Stimulated activated CD8-positive, alpha-beta memory T cell treated with anti-CD3 and anti-CD28 coated beads, Interleukin-12 subunit alpha, Interleukin-12 subunit beta, amount 100 ng/mL, for 1 hour (primary cell): Measurements from ENCODE around the gene ANXA10.
"Not testable (repeated sequence)": the region's sequence is repeated elsewhere in the genome, so short reads cannot be mapped to it uniquely, and the experiment has no call there.

Source experiments
- DNase-seq: peaks from one replicate; pipeline ENCODE4 v3.0.0-alpha.2; 2020; ENCODE audit warnings: low read depth

ANXA10 gene

GRCh38 chr4:168092176-168092712 lies at the start of gene ANXA10:
TSS of gene ANXA10 (plus strand) at chr4:168092537. CDS start at chr4:168092701, 164 bp downstream.
- no peak for DNase-seq

- no peak for DNase-seq
Observed at GRCh38 chr4:168045354-168045753, 47.0 kb upstream of the ANXA10 start.

- no peak for DNase-seq
Observed at GRCh38 chr4:168050002-168050401, 42.3 kb upstream of the ANXA10 start.

GRCh38 chr4:168051526-168051925 lies 40.8 kb upstream of the ANXA10 start:
- DNase-seq = no peak

- no peak for DNase-seq
Observed at GRCh38 chr4:168057412-168057811, 34.9 kb upstream of the ANXA10 start.

- no peak for DNase-seq
Observed at GRCh38 chr4:168059251-168059650, 33.1 kb upstream of the ANXA10 start.

GRCh38 chr4:168063031-168063430 lies 29.3 kb upstream of the ANXA10 start:
- DNase-seq = no peak

GRCh38 chr4:168070903-168071302 lies 21.4 kb upstream of the ANXA10 start:
- DNase-seq = no peak

GRCh38 chr4:168071304-168071703 lies 21.0 kb upstream of the ANXA10 start:
- DNase-seq = no peak

GRCh38 chr4:168074861-168075260 lies 17.5 kb upstream of the ANXA10 start:
- no peak for DNase-seq

GRCh38 chr4:168076989-168077725 lies 15.2 kb upstream of the ANXA10 start:
- DNase-seq = no peak

GRCh38 chr4:168077726-168078239 lies 14.6 kb upstream of the ANXA10 start:
- DNase-seq = no peak

GRCh38 chr4:168082379-168082778 lies 10.0 kb upstream of the ANXA10 start:
- DNase-seq = no peak

- no peak for DNase-seq
Observed at GRCh38 chr4:168095776-168096406, 3.6 kb downstream of the ANXA10 start.

- DNase-seq = no peak
Observed at GRCh38 chr4:168096407-168096784, 4.1 kb downstream of the ANXA10 start.

- no peak for DNase-seq
Observed at GRCh38 chr4:168097161-168097560, 4.8 kb downstream of the ANXA10 start.

- no peak for DNase-seq
Observed at GRCh38 chr4:168098248-168098717, 5.9 kb downstream of the ANXA10 start.

GRCh38 chr4:168099195-168099594 lies 6.9 kb downstream of the ANXA10 start:
- no peak for DNase-seq

GRCh38 chr4:168101026-168101425 lies 8.7 kb downstream of the ANXA10 start:
- no peak for DNase-seq

- DNase-seq = no peak
Observed at GRCh38 chr4:168102403-168102802, 10.1 kb downstream of the ANXA10 start.

GRCh38 chr4:168109527-168109926 lies 17.2 kb downstream of the ANXA10 start:
- DNase-seq = no peak

GRCh38 chr4:168113059-168113458 lies 20.7 kb downstream of the ANXA10 start:
- DNase-seq = not testable (repeated sequence)

- DNase-seq = no peak
Observed at GRCh38 chr4:168118116-168118655, 25.8 kb downstream of the ANXA10 start.
